ENCODE data around the gene ZDHHC11B.
"Not testable (repeated sequence)": the region's sequence is repeated elsewhere in the genome, so short reads cannot be mapped to it uniquely, and the experiment has no call there.

Gene ZDHHC11B

DNA sequence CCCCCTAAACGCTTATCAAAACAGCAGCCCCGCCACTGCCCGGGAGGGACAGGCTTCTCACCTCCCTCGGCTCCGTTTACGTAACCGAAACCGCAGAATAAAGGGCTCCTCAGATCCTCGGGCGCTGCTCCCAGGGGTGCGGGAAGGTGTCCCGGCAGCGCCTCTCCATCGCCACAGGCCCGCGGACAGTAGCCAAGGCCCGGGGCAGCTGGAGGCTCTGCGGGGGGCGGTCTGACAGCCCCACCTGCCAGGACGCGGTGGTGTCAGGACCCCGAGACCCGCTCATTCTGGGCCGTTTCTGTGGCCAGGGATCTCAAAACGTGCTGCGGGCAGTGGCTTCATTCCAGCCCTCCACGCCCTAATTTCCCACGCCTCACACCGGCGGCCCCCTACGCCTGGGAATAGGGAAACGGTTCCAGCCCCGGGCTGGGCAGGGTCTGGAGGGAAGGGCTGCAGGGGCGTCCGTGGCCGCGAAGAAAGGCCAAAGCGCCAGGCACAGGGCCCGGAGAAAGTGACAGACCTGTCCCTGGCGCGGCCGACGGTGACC lies 575 bp downstream of the ZDHHC11B start:
- H3K36me3 ChIP-seq (ENCODE audit: control insufficient read depth, insufficient read depth, low read length); H3K4me1 ChIP-seq (ENCODE audit: control insufficient read depth, insufficient read depth, low read length, poor library complexity, severe bottlenecking); H3K27ac ChIP-seq (ENCODE audit: low read depth, low read length, severe bottlenecking); H3K9me3 ChIP-seq (ENCODE audit: control insufficient read depth, low read length): not testable (repeated sequence)
- H3K4me3 ChIP-seq (ENCODE audit: extremely low read depth, insufficient read depth, low read length, poor library complexity, severe bottlenecking), result peak overlapping the region; percentile 33
- WGBS, 2 experiments (ENCODE audit: insufficient coverage in 2 of 2), result 3 to 5% methylated on average over 30 of the region's 43 CpGs

DNA sequence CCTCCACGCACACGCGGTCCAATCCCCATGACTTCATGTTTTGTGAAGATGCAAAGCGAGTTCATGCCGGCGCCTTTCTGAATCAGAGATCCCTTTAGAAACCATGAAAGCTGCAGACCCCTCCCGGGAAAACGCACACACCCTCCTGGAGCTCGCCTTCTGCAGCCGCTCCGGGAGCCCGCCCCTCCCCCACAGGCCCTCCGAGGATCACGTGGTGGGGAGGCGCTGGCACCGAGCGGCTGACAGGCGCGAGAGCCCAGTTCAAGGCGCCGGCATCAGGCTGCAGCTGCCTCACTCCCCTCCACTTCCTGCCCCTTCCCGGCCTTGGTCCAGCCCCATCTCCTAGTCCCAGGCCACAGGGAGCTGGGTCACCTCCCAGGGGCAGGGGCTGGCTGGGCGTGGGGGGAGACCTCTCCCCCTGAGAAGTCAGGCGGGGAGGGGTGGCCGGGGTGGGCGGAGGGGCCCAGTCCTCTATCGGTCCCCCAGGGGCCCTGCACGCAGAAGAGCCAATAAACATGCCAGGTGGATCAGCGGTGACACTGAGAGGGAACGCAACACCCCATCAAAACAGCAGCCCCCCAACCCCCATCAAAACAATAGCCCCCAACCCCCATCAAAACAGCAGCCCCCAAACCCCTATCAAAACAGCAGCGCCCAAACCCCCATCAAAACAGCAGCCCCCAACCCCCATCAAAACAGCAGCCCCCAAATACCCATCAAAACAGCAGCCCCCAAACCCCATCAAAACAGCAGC lies 1.3 kb downstream of the ZDHHC11B start:
- not testable (repeated sequence) for H3K4me3 ChIP-seq (ENCODE audit: extremely low read depth, insufficient read depth, low read length, poor library complexity, severe bottlenecking); H3K4me1 ChIP-seq (ENCODE audit: control insufficient read depth, insufficient read depth, low read length, poor library complexity, severe bottlenecking); H3K9me3 ChIP-seq (ENCODE audit: control insufficient read depth, low read length); H3K27ac ChIP-seq (ENCODE audit: low read depth, low read length, severe bottlenecking); H3K36me3 ChIP-seq (ENCODE audit: control insufficient read depth, insufficient read depth, low read length)
- WGBS, 2 experiments (ENCODE audit: insufficient coverage in 2 of 2), result 1 to 18% methylated on average over 2 to 14 of the region's 31 CpGs

DNA sequence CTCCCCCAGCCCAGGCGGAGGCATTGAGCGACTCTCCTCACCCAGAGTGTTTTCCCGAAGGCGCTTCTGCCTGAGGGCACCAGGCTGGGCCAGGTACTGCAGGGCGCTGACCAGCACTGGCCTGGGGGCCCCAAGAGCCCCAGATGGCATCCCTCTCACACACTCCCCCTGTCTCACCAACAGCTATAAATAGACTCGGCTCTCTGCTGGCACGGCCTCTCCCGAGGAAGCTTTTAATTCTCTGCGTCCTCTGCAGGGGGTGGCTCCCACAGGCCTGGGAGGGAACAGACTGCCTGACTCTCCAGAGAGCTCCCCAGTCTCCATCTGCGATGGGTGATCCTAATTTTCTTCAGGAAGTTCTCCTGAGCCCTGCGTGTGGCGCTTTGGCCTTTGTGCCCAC lies 2.2 kb downstream of the ZDHHC11B start:
- H3K4me1 ChIP-seq (ENCODE audit: control insufficient read depth, insufficient read depth, low read length, poor library complexity, severe bottlenecking); H3K4me3 ChIP-seq (ENCODE audit: extremely low read depth, insufficient read depth, low read length, poor library complexity, severe bottlenecking); H3K27ac ChIP-seq (ENCODE audit: low read depth, low read length, severe bottlenecking); H3K9me3 ChIP-seq (ENCODE audit: control insufficient read depth, low read length); H3K36me3 ChIP-seq (ENCODE audit: control insufficient read depth, insufficient read depth, low read length): not testable (repeated sequence)
- no CpG with 5 or more reads among the region's 12 CpGs for WGBS, 2 experiments (ENCODE audit: insufficient coverage in 2 of 2)

DNA sequence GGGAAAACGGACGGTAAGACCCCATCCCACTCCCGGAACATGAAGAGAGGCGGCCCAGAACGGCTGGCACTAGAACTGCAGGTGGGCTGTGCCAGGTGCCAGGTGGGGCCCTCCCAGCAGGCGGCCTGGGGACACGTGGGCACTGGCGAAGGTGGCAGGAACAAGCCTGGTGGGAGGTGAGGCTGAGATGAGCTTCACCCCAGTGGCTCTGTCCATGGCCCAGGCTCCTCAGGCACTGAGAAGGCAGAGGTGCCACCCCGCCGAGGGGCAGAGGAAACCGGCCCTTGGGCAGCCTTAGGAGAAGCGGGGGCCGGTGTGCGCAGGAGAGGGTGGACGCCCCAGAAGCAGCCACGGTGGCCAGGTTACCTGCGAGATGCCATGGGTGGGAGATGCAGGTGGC lies 4.0 kb downstream of the ZDHHC11B start:
- H3K27ac ChIP-seq (ENCODE audit: low read depth, low read length, severe bottlenecking); H3K36me3 ChIP-seq (ENCODE audit: control insufficient read depth, insufficient read depth, low read length); H3K9me3 ChIP-seq (ENCODE audit: control insufficient read depth, low read length); H3K4me1 ChIP-seq (ENCODE audit: control insufficient read depth, insufficient read depth, low read length, poor library complexity, severe bottlenecking); H3K4me3 ChIP-seq (ENCODE audit: extremely low read depth, insufficient read depth, low read length, poor library complexity, severe bottlenecking): not testable (repeated sequence)
- WGBS, 2 experiments (ENCODE audit: insufficient coverage in 2 of 2), result 93 to 95% methylated on average over 11 to 13 of the region's 17 CpGs

DNA sequence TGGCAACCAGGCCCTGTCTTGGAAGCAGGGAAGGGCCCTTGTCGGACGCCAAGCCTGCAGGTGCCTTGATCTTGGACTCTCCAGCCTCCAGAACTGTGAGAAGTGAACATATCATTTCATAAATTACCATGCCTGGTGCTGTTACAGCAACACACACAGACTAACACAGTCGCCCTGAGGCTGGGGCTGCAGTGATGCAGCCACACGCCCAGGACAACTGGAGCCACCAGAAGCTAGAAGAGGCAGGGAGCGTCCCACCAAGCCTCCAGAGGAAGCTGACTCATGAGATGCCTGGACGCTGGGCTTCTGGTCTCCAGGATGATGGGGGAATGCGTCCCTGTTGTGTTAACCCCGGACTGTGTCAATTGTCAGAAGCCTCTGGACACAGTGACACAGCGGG lies 5.6 kb downstream of the ZDHHC11B start:
- H3K4me3 ChIP-seq (ENCODE audit: extremely low read depth, insufficient read depth, low read length, poor library complexity, severe bottlenecking); H3K36me3 ChIP-seq (ENCODE audit: control insufficient read depth, insufficient read depth, low read length); H3K9me3 ChIP-seq (ENCODE audit: control insufficient read depth, low read length); H3K27ac ChIP-seq (ENCODE audit: low read depth, low read length, severe bottlenecking); H3K4me1 ChIP-seq (ENCODE audit: control insufficient read depth, insufficient read depth, low read length, poor library complexity, severe bottlenecking): not testable (repeated sequence)
- 84 to 92% methylated on average over 4 to 5 of the region's 9 CpGs for WGBS, 2 experiments (ENCODE audit: insufficient coverage in 2 of 2)

DNA sequence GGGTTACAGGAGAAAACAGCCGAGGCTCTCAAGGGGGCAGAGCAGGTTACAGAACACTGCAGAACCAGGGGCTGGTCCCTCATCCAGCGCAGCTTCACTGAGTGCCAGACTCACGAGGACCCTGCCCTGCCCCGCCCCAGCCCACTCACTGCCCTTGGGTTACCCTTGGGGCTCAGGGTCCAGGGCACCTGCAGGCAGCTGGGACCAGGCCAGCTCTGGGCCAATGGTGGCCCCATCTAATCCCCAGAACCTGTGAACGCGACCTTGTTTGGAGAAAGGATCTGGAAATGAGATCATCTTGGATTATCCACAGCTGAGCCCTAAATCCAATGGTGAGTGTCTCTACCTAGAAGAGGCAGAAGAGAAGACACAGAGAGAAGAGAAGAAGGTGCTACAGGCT lies 6.1 kb downstream of the ZDHHC11B start:
- H3K27ac ChIP-seq (ENCODE audit: low read depth, low read length, severe bottlenecking); H3K9me3 ChIP-seq (ENCODE audit: control insufficient read depth, low read length); H3K36me3 ChIP-seq (ENCODE audit: control insufficient read depth, insufficient read depth, low read length); H3K4me1 ChIP-seq (ENCODE audit: control insufficient read depth, insufficient read depth, low read length, poor library complexity, severe bottlenecking); H3K4me3 ChIP-seq (ENCODE audit: extremely low read depth, insufficient read depth, low read length, poor library complexity, severe bottlenecking): not testable (repeated sequence)
- WGBS, 2 experiments (ENCODE audit: insufficient coverage in 2 of 2), result no CpG with 5 or more reads among the region's 6 CpGs

DNA sequence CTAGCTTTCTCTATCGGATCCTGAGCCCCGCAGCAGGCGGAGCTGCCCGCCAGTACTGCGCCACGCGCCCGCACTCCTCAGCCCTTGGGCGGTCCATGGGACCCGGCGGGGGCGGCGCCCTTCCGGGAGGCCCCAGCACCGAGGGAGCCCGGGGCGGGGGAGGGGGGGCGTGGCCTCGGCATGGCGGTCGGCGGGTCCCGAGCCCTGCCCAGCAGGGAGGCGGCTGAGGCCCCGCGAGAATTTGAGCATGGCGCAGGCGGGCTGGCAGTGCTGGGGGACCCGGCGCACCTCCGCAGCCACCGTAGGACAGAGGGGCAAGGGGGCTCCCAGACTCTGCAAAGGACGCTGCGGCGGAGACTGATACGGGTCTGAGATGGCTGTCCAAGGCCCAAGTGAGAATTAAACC lies 6.8 kb downstream of the ZDHHC11B start:
- WGBS, 2 experiments (ENCODE audit: insufficient coverage in 2 of 2), result 90 to 94% methylated on average over 33 to 36 of the region's 36 CpGs

DNA sequence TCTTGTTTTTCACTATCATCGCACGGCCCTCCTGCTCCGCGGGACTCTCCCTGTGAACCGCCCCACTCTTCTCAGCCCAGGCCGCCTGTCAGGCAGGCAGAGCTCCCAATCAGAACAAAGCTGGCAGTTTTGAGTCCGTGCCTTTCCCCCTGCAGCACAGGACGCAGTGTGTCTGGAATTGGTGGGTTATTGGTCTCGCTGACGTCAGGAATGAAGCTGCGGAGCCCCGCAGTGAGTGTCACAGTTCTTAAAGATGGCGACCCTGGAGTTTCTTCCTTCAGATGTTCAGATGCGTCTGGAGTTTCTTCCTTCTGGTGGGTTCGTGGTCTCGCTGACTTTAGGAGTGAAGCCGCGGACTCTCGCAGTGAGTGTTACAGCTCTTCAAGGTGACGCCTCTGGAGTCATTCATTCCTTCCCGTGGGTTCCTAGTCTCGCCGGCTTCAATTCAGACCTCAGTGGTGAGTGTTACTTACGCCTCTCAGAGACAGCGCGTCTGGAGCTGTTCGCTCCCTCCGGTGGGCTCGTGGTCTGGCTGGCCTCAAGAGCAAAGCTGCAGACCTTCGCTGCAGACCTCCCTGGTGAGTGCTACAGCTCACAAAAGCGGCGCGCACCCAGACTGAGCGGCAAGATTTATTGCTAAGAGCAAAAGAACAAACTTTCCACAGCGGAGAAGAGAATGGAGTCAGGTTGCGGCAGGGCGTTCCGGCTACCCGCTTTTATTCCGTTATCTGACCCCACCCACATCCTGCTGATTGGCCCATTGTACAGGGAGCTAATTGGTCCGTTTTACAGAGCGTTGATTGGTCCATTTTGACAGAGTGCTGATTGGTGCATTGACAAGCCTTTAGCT lies 7.4 kb downstream of the ZDHHC11B start:
- Histone ChIP-seq H3K27ac (ENCODE audit: low read depth, low read length, severe bottlenecking) (no peak overlapping the region), H3K4me1 (ENCODE audit: control insufficient read depth, insufficient read depth, low read length, poor library complexity, severe bottlenecking) (no peaks in the 10 kb centered on the region), H3K36me3 (ENCODE audit: control insufficient read depth, insufficient read depth, low read length) (no peaks in the 10 kb centered on the region), H3K9me3 (ENCODE audit: control insufficient read depth, low read length) (no peaks in the 10 kb centered on the region), H3K4me3 (ENCODE audit: extremely low read depth, insufficient read depth, low read length, poor library complexity, severe bottlenecking) (no peak overlapping the region)
- WGBS, 2 experiments (ENCODE audit: insufficient coverage in 2 of 2), result 93 to 94% methylated on average over 40 to 42 of the region's 42 CpGs

More for the DNA sequence above, 6.8 kb downstream of the ZDHHC11B start:
- Histone ChIP-seq H3K4me1 (ENCODE audit: control insufficient read depth, insufficient read depth, low read length, poor library complexity, severe bottlenecking) (no peaks in the 10 kb centered on the region), H3K9me3 (ENCODE audit: control insufficient read depth, low read length) (no peaks in the 10 kb centered on the region), H3K4me3 (ENCODE audit: extremely low read depth, insufficient read depth, low read length, poor library complexity, severe bottlenecking) (no peak overlapping the region), H3K27ac (ENCODE audit: low read depth, low read length, severe bottlenecking) (no peak overlapping the region), H3K36me3 (ENCODE audit: control insufficient read depth, insufficient read depth, low read length) (no peaks in the 10 kb centered on the region)

DNA sequence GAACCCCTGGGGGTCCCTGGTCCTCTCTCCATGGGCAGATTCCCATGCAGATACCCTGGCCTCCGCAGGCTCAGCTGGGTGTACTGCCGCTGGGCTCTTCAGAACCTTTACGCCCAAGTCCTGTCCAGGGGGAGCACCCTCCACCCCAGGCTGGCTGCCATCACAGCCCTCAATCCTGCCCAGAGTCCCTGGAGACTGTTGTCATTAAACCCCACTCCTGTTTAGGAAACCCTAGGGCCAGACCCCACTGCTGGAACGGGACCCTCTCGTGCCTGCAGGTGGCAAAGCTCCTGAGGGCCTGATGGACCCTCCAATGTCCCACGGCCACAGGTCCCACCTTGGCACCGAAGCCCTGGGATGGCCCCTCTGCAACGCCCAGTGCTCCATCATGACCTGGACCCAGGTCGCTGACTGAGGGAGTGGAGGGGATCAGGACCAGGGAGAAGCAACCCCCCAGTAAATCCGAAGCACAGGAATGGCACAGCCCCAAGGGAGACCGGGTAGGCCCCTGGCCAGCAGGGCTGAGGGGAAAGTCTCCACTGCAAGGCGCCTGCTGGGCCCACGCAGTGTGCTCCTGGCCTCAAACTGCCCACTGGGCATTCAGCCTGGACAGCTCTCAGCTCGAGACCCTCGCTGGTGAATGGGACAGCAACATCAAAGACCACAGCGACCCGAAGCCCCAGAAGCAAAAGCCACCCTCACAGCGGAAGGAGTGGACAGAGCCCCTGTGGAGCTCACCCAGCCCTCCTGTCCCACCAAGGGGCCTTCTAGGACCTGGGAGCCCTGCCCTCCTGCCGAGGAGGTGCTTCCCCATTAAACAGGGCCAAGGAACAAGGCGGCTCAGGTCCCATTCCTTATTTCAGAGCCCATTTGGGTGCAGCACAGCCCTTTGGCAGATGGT lies 8.3 kb downstream of the ZDHHC11B start:
- Histone ChIP-seq H3K4me3 (ENCODE audit: extremely low read depth, insufficient read depth, low read length, poor library complexity, severe bottlenecking) (no peak overlapping the region), H3K27ac (ENCODE audit: low read depth, low read length, severe bottlenecking) (no peak overlapping the region), H3K4me1 (ENCODE audit: control insufficient read depth, insufficient read depth, low read length, poor library complexity, severe bottlenecking) (no peaks in the 10 kb centered on the region), H3K9me3 (ENCODE audit: control insufficient read depth, low read length) (no peaks in the 10 kb centered on the region), H3K36me3 (ENCODE audit: control insufficient read depth, insufficient read depth, low read length) (no peaks in the 10 kb centered on the region)
- WGBS, 2 experiments (ENCODE audit: insufficient coverage in 2 of 2), result 84 to 90% methylated on average over 20 of the region's 20 CpGs

DNA sequence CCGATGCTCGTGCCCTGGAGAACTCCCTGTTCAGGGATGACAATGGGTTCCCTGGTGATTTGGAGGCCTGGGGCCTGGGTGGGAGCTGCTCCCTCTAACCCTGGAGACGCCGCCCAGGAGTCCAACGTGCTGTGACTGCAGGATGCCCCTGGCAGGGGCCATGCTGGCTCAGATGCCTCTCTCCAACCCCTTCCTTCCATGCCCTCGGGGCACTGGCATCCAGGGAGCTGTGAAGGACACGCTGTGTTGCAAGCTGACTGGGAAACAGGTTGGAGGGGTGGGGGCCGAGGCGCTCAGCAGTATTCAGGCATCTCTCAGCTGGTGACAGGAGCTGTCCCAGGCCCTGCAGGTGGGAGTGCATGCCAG lies 9.0 kb downstream of the ZDHHC11B start:
- H3K9me3 ChIP-seq (ENCODE audit: control insufficient read depth, low read length); H3K27ac ChIP-seq (ENCODE audit: low read depth, low read length, severe bottlenecking); H3K4me1 ChIP-seq (ENCODE audit: control insufficient read depth, insufficient read depth, low read length, poor library complexity, severe bottlenecking); H3K4me3 ChIP-seq (ENCODE audit: extremely low read depth, insufficient read depth, low read length, poor library complexity, severe bottlenecking); H3K36me3 ChIP-seq (ENCODE audit: control insufficient read depth, insufficient read depth, low read length): not testable (repeated sequence)
- 84 to 100% methylated on average over 2 to 6 of the region's 9 CpGs for WGBS, 2 experiments (ENCODE audit: insufficient coverage in 2 of 2)
